Mammary epithelial cell (primary cell): ENCODE results near the gene SDHA.

Experiments
- CTCF ChIP-seq, 2 donors: IDR thresholded peaks in 1 of 2; conservative IDR thresholded peaks in 1 of 2; 2 replicates each; pipeline ENCODE4 v1.5.1; 2011 to 2012; ENCODE audit warnings: inconsistent platforms in 2 of 2, low read length in 2 of 2, mild to moderate bottlenecking in 2 of 2, control low read depth in 1 of 2, low read depth in 1 of 2; ENCODE audit not compliant: insufficient read depth in 1 of 2; ENCODE audit errors: extremely low read depth in 1 of 2
- EZH2 ChIP-seq: IDR thresholded peaks from 2 replicates; pipeline ENCODE4 v1.6.1; 2012; ENCODE audit warnings: low read length, inconsistent platforms, borderline replicate concordance

GRCh38 chr5:181566-181965 is 36.6 kb upstream of the SDHA start:
- TF ChIP-seq EZH2, result no peak
- no peak for TF ChIP-seq CTCF (conservative IDR thresholded peaks at IDR 0.05 in 1 of 2, IDR thresholded peaks at IDR 0.05 in 1 of 2; ENCODE audit: extremely low read depth in 1 of 2, insufficient read depth in 1 of 2, low read depth in 1 of 2, low read length in 2 of 2)
